ENCODE results near the gene KCNK6. TPM values are rescaled to one million over a fixed set of nuclear protein-coding genes. Genes with fewer than 3 reads are reported as not detected.
"Not testable (repeated sequence)": the region's sequence is repeated elsewhere in the genome, so short reads cannot be mapped to it uniquely, and the experiment has no call there.

The KCNK6 gene
- total RNA-seq, 1 donor from 2014 or later: 29.2 TPM

DNA sequence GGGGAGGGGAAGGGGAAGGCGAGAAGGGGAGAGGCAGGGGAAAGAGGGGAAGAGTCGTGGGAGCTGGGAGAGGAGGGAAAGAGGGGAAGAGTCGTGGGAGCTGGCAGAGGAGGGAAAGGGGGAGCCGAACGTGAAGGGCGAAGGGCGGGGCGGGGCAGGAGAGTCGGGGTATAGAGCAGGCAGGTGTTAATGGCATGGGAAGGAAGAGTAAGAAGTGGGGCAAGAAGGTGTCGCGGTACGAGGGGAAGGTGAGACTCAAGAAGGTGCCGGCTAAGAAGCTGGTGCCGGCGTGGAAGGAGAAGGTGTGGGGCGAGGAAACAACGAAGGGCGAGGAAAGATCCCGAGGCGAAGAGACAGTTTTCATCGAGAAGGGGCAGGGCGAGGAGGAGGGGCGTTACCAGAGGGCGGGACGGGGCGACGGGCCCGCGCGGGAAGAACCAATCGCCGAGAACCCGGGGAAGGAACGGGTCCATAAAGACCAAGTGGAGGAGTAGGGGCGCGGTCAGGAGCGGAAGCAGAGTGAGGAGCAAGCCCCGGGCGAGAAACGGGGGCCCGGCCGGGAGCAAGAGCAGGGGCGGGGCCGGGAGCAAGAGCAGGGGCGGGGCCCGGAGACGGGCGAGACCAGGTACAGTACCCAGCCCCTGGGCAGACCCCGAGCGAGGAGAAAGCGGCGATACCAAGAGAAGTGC is 16.4 kb downstream of the KCNK6 start:
- Mint-ChIP-seq H3K9me3 (ENCODE audit: low read depth) (no peaks in the 10 kb centered on the region), H3K36me3 (ENCODE audit: low read depth) (peaks cover 3% of the 10 kb centered on the region), H3K4me3 (ENCODE audit: unreplicated experiment) (peak overlapping the region; percentile 96), H3K27ac (ENCODE audit: unreplicated experiment) (peak overlapping the region; percentile 100), H3K4me1 (ENCODE audit: low read depth) (peaks cover 10% of the 10 kb centered on the region), H3K27me3 (ENCODE audit: low read depth) (no peaks in the 10 kb centered on the region)
- TF ChIP-seq CTCF (IDR thresholded peaks at IDR 0.05): no peak
- peak; percentile 99 for DNase-seq (ENCODE audit: low spot score)

DNA sequence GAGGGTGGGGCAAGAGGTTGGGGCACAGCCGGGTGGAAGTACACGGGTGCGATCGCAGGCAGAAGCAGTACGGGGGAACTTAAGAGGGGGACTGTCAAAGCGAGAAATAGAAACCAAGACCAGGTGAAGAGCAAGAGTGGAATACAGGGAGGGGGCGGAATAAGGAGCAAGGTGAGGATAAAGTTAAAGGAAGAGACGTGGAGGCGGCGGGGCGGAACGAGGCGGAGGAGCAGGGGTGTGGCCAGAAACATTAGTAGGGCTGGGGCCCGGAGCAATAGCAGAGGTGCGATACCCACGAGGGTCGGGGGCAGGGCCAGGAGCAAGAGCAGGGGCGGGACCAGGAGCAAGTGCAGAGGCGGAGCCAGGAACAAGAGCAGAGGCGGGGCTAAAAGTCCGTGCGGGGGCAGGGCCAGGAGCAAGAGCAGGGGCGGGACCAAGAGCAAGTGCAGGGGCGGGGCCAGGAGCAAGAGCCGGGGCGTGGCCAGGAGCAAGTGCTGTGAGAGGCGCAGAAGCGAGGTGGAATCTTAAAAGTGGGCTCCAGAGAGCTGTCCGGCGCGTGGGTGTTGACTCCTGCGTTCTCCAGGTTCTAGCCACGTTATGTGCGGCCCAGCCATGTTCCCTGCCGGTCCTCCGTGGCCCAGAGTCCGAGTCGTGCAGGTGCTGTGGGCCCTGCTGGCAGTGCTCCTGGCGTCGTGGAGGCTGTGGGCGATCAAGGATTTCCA is 17.2 kb downstream of the KCNK6 start:
- Mint-ChIP-seq H3K4me1 (ENCODE audit: low read depth) (peaks cover 10% of the 10 kb centered on the region), H3K4me3 (ENCODE audit: unreplicated experiment) (peak overlapping the region; percentile 96), H3K27ac (ENCODE audit: unreplicated experiment) (peak overlapping the region; percentile 100), H3K27me3 (ENCODE audit: low read depth) (no peaks in the 10 kb centered on the region), H3K36me3 (ENCODE audit: low read depth) (peaks cover 3% of the 10 kb centered on the region), H3K9me3 (ENCODE audit: low read depth) (no peaks in the 10 kb centered on the region)
- TF ChIP-seq CTCF (IDR thresholded peaks at IDR 0.05): no peak
- DNase-seq (ENCODE audit: low spot score): peak; percentile 98

- Mint-ChIP-seq H3K27ac (ENCODE audit: unreplicated experiment) (peak overlapping the region; percentile 52), H3K4me3 (ENCODE audit: unreplicated experiment) (peak overlapping the region; percentile 96), H3K4me1 (ENCODE audit: low read depth) (peaks cover 10% of the 10 kb centered on the region), H3K36me3 (ENCODE audit: low read depth) (peaks cover 3% of the 10 kb centered on the region), H3K27me3 (ENCODE audit: low read depth) (no peaks in the 10 kb centered on the region), H3K9me3 (ENCODE audit: low read depth) (no peaks in the 10 kb centered on the region)
- DNase-seq (ENCODE audit: low spot score): no peak
- no peak for TF ChIP-seq CTCF (IDR thresholded peaks at IDR 0.05)
These were observed 17.7 kb downstream of the KCNK6 start for GRCh38 chr19:38337360-38337653.

DNA sequence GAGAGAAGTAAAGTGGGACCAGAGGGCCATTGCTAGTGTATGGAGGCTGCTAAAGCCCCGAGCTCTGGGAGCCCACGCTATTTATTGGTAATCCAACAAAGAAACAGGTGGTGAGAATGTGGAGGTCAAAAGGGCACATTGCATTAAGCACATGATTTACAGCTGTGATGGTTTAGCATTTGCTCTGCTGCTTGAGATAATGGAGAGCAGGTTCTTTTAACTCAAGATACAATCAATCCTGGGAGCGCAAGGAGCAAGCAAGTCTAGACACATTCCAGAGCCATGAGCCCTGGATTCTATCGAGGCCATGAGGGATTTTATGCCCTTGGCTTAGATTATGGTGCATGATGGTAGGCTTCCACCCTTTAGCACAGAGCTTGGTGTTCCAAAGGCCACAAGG is 19.4 kb downstream of the KCNK6 start:
- H3K9me3 Mint-ChIP-seq (ENCODE audit: low read depth); H3K27me3 Mint-ChIP-seq (ENCODE audit: low read depth); H3K36me3 Mint-ChIP-seq (ENCODE audit: low read depth); H3K4me3 Mint-ChIP-seq (ENCODE audit: unreplicated experiment); DNase-seq (ENCODE audit: low spot score); H3K27ac Mint-ChIP-seq (ENCODE audit: unreplicated experiment): not testable (repeated sequence)
- peaks cover 10% of the 10 kb centered on the region for H3K4me1 Mint-ChIP-seq (ENCODE audit: low read depth)

GRCh38 chr19:38340927-38341326 is 21.3 kb downstream of the KCNK6 start:
- no peak for TF ChIP-seq CTCF (IDR thresholded peaks at IDR 0.05)
- no peak overlapping the region for H3K27ac Mint-ChIP-seq (ENCODE audit: unreplicated experiment)
- no peaks in the 10 kb centered on the region for H3K9me3 Mint-ChIP-seq (ENCODE audit: low read depth)
- H3K36me3 Mint-ChIP-seq (ENCODE audit: low read depth): peaks cover 7% of the 10 kb centered on the region
- no peaks in the 10 kb centered on the region for H3K27me3 Mint-ChIP-seq (ENCODE audit: low read depth)
- H3K4me1 Mint-ChIP-seq (ENCODE audit: low read depth): peaks cover 10% of the 10 kb centered on the region
- H3K4me3 Mint-ChIP-seq (ENCODE audit: unreplicated experiment): no peak overlapping the region
- no peak for DNase-seq (ENCODE audit: low spot score)

- DNase-seq (ENCODE audit: low spot score): no peak
- Mint-ChIP-seq H3K27me3 (ENCODE audit: low read depth) (peaks cover 2% of the 10 kb centered on the region), H3K4me1 (ENCODE audit: low read depth) (no peaks in the 10 kb centered on the region), H3K36me3 (ENCODE audit: low read depth) (peaks cover 4% of the 10 kb centered on the region), H3K4me3 (ENCODE audit: unreplicated experiment) (no peak overlapping the region), H3K9me3 (ENCODE audit: low read depth) (no peaks in the 10 kb centered on the region), H3K27ac (ENCODE audit: unreplicated experiment) (no peak overlapping the region)
- TF ChIP-seq CTCF (IDR thresholded peaks at IDR 0.05): no peak
These were observed 27.2 kb downstream of the KCNK6 start for GRCh38 chr19:38346837-38347236.

Data from chondrocyte (in vitro differentiated cells).